Measurements from ENCODE around the gene FAM234A.

The FAM234A gene

DNA sequence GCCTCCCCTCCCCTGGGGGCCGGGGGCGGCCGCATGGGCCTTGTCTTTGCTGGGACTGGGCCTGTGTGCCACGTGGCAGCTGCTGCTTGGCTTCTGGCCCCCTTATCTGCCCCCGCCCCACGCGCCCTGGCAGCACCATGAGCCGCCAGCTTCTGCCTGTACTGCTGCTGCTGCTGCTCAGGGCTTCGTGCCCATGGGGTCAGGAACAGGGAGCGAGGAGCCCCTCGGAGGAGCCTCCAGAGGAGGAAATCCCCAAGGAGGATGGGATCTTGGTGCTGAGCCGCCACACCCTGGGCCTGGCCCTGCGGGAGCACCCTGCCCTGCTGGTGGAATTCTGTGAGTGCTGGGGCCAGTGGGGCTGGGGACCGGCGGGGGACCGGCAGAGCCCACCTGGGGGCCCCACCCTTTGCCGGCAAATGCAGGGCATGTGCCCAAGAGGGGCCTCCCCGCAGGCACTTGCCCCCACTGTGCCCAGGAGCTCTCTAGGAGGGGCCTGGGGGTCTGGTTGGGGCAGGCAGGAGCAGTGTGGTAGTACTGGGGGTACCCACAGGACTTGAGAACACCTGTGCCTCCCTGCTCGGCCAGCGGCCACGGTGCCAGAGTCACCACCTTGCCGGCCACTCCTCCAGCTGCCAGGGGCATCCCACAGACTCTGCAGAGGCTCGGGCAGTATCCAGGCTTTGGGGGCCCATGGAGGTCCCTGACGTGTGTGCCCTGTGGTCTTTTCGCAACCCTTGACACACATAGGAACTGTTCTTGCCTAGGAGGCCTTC, 48.6 kb downstream of the FAM234A start, which contains the start of gene PDIA2:
TSS of gene PDIA2 (plus strand) at position 132 of the 773 bp plus-strand sequence. CDS start at position 138, 6 bp downstream.
- no peak for DNase-seq

- DNase-seq: no peak
Measured at GRCh38 chr16:284204-285120, 49.8 kb downstream of the FAM234A start.

- no peak for DNase-seq
Measured at GRCh38 chr16:285146-286055, 50.8 kb downstream of the FAM234A start.

- no peak for DNase-seq
Measured at GRCh38 chr16:286491-287297, 52.1 kb downstream of the FAM234A start.

DNA sequence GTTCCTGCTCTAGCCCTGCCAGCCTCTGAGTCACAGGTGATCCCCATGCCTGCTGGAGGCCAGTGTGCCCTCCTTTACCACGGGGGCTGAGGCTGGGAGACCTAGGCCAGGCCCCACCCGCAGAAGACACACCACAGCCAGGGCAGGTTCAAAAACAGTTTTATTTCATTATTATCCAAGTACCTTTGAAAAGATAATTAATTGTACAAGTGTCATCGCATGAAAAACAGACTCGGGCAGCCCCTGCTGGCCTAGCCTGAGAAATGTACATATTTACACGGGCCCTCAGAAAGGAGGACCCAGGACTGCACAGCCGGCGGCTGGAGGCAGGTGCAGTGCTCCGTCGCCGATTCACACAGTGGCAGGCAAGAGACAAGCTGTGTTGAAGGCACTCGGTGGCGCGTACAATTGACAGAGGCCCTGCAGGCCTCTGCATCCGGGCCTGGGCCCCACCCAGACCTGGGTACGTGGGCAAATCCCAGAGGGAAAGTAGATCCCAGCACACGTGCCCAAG, 52.7 kb downstream of the FAM234A start:
- DNase-seq: no peak

GRCh38 chr16:287981-288920, 53.6 kb downstream of the FAM234A start:
- DNase-seq: no peak

GRCh38 chr16:289395-289997, 54.9 kb downstream of the FAM234A start:
- DNase-seq: no peak

DNA sequence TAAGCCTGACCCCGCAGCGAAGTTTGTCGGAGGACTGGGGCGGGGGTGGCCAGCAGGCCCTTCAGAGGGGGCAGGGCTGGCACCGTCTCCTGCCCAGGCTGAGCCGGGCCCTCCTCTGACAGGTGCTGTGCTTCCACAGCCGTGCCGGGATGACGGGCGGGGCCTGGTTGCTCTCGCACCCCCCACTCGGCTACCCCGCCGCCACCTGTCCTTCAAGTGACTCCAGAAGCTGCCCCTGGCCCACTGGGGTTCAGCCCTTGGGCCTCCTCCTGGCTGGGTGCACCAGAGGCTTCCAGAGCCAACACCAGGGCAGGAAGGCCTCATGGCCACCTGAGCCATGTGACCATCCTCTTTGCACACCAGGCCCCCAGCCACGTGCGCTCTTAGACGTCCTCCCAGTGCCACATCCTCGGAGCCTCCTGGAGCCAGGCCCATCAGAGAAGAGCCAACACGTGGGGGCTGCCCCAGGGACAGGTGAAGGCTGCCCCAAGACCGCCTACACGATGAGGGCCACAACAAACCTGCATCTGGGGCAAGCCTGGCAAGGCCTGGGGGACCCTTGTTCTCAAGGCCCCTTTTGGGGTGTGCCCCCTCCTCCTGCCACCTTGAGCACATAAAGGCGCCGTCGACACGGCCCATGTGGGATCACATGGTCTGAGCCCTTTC, 55.5 kb downstream of the FAM234A start:
- DNase-seq: no peak

DNA sequence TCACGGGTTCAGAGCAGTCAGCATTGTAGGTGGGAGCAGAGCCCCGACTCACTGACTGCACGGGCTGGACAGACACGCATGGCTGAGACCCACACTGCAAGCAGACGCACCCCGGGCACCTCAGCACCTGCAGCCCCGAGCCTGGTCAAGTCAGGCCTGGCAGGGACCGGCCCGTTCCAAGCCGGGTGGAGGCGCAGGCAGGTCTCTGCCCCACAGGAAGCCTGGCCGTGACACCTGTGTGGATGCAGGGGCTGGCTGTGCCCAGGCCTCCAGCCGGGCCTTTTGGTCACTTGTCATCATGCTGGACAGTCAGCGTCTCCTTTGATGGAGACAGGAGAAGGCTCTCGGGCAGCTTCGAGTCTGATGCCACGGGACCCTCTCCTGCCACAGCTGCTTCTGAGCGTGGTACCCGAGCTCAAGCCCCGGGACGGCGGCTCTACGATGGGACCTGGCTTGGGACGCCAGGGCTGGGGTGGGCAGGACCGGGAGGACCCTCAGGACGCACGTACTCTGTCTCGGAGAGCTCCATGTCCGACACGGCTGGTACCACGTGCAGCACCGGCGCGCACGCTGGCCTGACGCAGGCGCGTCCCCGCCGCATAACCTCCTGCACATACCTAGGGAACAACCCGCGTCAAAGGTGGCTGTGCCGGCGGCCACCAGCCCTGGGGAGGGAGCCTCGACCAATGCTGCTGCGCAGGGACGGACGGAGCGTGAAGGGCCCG, 56.2 kb downstream of the FAM234A start:
- DNase-seq: no peak

- no peak for DNase-seq
Measured at GRCh38 chr16:291539-291938, 56.9 kb downstream of the FAM234A start.

- no peak for DNase-seq
Measured at GRCh38 chr16:293043-293775, 58.6 kb downstream of the FAM234A start.

DNA sequence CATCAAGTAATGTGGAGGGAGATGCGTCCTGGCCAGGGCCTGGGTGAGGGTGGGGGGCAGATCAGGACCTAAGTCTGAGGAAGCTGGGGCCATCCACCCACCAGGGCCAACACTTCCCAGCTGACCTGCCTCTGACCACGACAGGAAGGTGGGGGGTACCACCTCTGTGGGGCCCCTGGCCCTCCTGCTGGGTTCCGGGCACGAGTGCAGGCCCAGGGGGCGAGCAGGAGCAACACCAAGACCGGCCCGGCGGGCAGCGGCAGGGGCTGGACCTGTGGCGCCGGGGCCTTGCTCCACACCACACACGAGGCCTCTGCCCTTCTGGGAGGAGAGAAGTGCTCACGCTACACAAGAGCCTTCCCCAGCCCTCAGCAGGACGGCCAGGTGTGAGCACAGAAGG, 61.7 kb downstream of the FAM234A start:
- DNase-seq: no peak

- no peak for DNase-seq
Measured at GRCh38 chr16:296806-297510, 62.3 kb downstream of the FAM234A start.

- no peak for DNase-seq
Measured at GRCh38 chr16:297832-298231, 63.2 kb downstream of the FAM234A start.

- DNase-seq: no peak
Measured at GRCh38 chr16:301235-301634, 66.6 kb downstream of the FAM234A start.

- DNase-seq: no peak
Measured at GRCh38 chr16:301950-302349, 67.3 kb downstream of the FAM234A start.
